Embryonic facial prominence (tissue), 1 donor: ENCODE results near the gene LRTM2.

Experiments used
- DNase-seq: peaks from one replicate; pipeline ENCODE4 v3.0.0-alpha.2; 2016; ENCODE audit errors: extremely low spot score

Gene LRTM2

DNA sequence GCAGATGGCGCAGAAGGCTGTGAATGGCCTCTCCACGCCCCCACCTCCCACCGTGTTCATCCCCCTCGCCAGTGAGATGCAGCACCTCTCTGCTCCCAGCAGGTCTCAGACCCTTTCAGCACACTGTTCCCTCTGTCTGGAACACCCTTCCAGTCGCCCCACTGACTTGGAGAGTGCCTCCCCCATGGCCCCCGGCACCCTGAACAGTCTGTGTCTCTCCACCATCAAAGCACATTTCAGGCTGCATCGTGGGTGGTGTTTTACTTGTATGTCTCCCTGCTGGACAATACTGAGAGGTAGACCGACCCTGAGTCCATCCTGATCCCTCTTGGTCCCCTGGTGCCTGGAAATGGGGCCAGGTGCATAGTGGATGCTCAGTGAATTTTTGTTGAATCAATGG lies 63.1 kb downstream of the LRTM2 start:
- DNase-seq, result no peak

DNA sequence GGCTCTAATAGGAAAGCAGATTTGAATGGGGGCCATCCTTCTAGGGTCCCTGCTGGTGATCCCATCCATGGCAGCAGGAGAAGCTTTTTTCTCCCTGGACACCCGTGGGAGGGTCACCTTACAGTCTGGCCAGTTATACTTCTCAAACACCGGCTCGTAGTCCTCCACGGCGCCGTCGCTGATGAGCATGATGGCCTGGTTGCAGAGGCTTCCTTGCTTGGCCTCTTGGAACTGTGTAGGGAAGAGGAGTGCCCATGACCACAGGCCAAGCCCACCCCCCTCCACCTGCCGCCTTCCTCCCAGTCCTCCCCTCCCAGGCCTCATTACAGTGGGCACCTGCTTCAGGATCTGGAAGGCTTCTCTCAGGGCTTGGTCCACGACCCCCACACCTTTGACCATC lies 64.3 kb downstream of the LRTM2 start:
- DNase-seq, result no peak

DNA sequence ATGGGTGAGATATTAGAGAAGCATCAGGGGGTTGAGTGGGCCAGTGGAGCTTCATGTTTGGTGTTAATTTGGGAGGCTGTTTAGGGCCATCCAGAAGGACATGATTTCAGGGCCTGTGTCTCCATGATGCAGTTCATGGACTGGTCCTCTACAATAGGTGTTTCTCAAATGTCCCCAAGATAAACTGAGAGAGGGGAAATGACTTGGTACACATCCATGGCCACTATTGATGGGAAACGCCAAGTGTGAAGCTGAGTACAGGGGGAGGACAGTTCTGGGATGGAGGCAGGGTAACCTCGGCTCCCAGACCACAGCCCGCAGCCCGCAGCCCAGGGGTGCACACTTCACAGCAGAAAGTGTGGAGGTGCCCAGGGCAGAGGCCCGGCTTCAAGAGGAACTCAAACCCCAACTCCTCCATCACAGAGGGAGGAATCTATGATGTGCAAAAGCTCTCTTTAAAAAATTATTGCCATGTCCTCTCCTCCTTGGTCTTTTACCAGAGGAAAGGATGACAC lies 64.8 kb downstream of the LRTM2 start:
- no peak for DNase-seq

DNA sequence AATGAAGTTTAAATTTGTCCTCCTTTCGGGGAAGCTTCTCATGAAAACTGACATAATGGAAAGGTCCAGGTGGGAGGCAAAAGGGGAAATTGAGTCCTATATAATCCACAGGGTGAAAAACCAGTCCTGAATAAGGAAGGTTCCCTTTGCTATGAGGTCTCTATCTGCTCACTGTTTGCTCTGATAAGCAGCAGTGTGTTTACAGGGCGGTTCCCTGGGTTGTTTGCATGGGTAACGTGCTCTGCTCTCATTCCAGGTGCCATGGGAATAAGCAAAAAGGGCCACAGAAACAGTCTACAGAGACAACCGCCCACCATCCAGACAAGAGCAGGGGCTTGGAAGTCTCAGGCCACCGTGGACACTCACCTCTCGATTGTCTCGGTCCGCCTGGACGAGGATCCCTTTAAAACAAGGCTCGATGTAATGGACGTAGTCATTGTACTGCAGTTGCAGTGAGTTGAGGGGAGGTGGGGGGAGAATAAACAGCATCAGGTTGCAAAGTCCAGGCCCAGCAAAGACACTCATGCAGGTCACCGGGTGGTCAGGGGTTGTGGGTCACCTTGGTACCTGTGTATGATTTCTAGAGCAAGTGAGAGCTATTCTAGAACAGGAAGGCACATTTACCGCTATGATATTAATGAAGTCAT lies 65.4 kb downstream of the LRTM2 start:
- no peak for DNase-seq
